B cell (primary cell): ENCODE results near the gene SMOC1. TPM values are rescaled to one million over a fixed set of nuclear protein-coding genes. Genes with fewer than 3 reads are reported as not detected.

Experiments used
- ATAC-seq: fragments of 200-7000 bp; cut with Tn5 transposase; one replicate; pipeline ENCODE4 v1.10.0; 2021; ENCODE audit warnings: low read depth, mild to moderate bottlenecking, moderate number of reproducible peaks, moderate library complexity
- CTCF ChIA-PET: fragments of 350-600 bp; sonication (Branson Sonifier 250); formaldehyde crosslinking; loops from one replicate; lab custom pipeline; 2021; ENCODE audit warnings: antibody characterized with exemption, inconsistent platforms; lab: Charles Lee
- POLR2A ChIA-PET: fragments of 350-600 bp; sonication (Branson Sonifier 250); formaldehyde crosslinking; loops from one replicate; lab custom pipeline; 2021; ENCODE audit warnings: antibody characterized with exemption; lab: Charles Lee
- DNase-seq: peaks from one replicate; pipeline ENCODE4 v3.0.0; 2013
- H2AFZ ChIP-seq: 2 replicates; pipeline ENCODE4 v1.6.1; 2012; ENCODE audit warnings: mild to moderate bottlenecking, low read depth, low read length; ENCODE audit not compliant: insufficient read depth, poor library complexity, severe bottlenecking
- H3K27ac ChIP-seq, 2 donors: 1 replicate in 1 of 2; 2 replicates in 1 of 2; pipeline ENCODE4 v1.5.1; 2012 to 2013; ENCODE audit warnings: low read length in 2 of 2, mild to moderate bottlenecking in 2 of 2, moderate library complexity in 1 of 2
- H3K27me3 ChIP-seq, 4 experiments: fragments of 200-600 bp in 1 of 4; sonication (generic) in 1 of 4; replicated peaks in 1 of 4; 1 replicate in 2 of 4; 2 replicates in 2 of 4; pipeline versions ENCODE4 v1.6.1 to v1.7.0; 2013 to 2016; ENCODE audit warnings: low read length in 3 of 4, mild to moderate bottlenecking in 2 of 4, mixed read lengths in 1 of 4, moderate library complexity in 1 of 4; ENCODE audit not compliant: insufficient read depth in 4 of 4, control insufficient read depth in 3 of 4; ENCODE audit errors: control extremely low read depth in 1 of 4
- H3K36me3 ChIP-seq, 2 experiments: replicated peaks in 1 of 2; 1 replicate in 1 of 2; 2 replicates in 1 of 2; pipeline versions ENCODE4 v1.6.1 to v1.7.1; 2013; ENCODE audit warnings: low read length in 1 of 2; ENCODE audit not compliant: insufficient read depth in 2 of 2, control insufficient read depth in 1 of 2; ENCODE audit errors: control extremely low read depth in 1 of 2, extremely low read depth in 1 of 2
- H3K4me1 ChIP-seq, 2 donors: fragments of 200-600 bp in 1 of 2; sonication (generic) in 1 of 2; 1 replicate in 1 of 2; 2 replicates in 1 of 2; pipeline versions ENCODE4 v1.5.1 to v1.6.1; 2013 to 2017; ENCODE audit warnings: low read length in 2 of 2; ENCODE audit not compliant: control insufficient read depth in 2 of 2, insufficient read depth in 2 of 2
- H3K4me2 ChIP-seq: replicated peaks from 2 replicates; pipeline ENCODE3; 2012; ENCODE audit warnings: mild to moderate bottlenecking, low read depth, low read length; ENCODE audit not compliant: poor library complexity, severe bottlenecking
- H3K4me3 ChIP-seq, 5 experiments: fragments of 200-600 bp in 1 of 5; sonication (generic) in 1 of 5; 1 replicate in 3 of 5; 2 replicates in 2 of 5; pipeline versions ENCODE4 v1.5.1 to v1.7.0; 2011 to 2016; ENCODE audit warnings: low read length in 4 of 5, mild to moderate bottlenecking in 4 of 5, low read depth in 2 of 5, control low read depth in 1 of 5, moderate library complexity in 1 of 5; ENCODE audit not compliant: insufficient read depth in 1 of 5; ENCODE audit errors: control extremely low read depth in 1 of 5, extremely low read depth in 1 of 5
- H3K79me2 ChIP-seq: fragments of 200-600 bp; sonication (generic); one replicate; pipeline ENCODE4 v1.6.0; 2016; ENCODE audit warnings: low read length; ENCODE audit not compliant: control insufficient read depth, insufficient read depth
- H3K9ac ChIP-seq: fragments of 200-600 bp; sonication (generic); 2 replicates; pipeline ENCODE4 v1.6.1; 2017; ENCODE audit warnings: mild to moderate bottlenecking, low read length, moderate library complexity
- H3K9me3 ChIP-seq, 3 donors: one replicate each; pipeline versions ENCODE4 v1.6.1 to v1.7.1; 2013; ENCODE audit warnings: low read length in 2 of 3; ENCODE audit not compliant: control insufficient read depth in 2 of 3, insufficient read depth in 1 of 3; ENCODE audit errors: control extremely low read depth in 1 of 3
- H4K20me1 ChIP-seq: 2 replicates; pipeline ENCODE4 v1.6.0; 2012; ENCODE audit warnings: mild to moderate bottlenecking, low read length; ENCODE audit not compliant: insufficient read depth, control insufficient read depth, poor library complexity, severe bottlenecking
- H3K27ac Mint-ChIP-seq: one replicate; pipeline ENCODE4 v1.8.0; 2021; ENCODE audit warnings: mixed read lengths
- H3K27me3 Mint-ChIP-seq: one replicate; pipeline ENCODE4 v1.8.0; 2021; ENCODE audit warnings: mixed read lengths
- H3K4me1 Mint-ChIP-seq: one replicate; pipeline ENCODE4 v1.8.0; 2021; ENCODE audit warnings: mixed read lengths
- H3K4me3 Mint-ChIP-seq: one replicate; pipeline ENCODE4 v1.8.0; 2021; ENCODE audit warnings: mixed read lengths
- H3K9me3 Mint-ChIP-seq: one replicate; pipeline ENCODE4 v1.8.0; 2022; ENCODE audit warnings: mixed read lengths; ENCODE audit not compliant: insufficient read depth
- CTCF ChIP-seq: fragments of 200-600 bp; IDR thresholded peaks from one replicate; pipeline ENCODE4 v1.8.0; 2022; ENCODE audit warnings: antibody characterized with exemption, mild to moderate bottlenecking
- EZH2 ChIP-seq: IDR thresholded peaks from 2 replicates; pipeline ENCODE4 v1.6.1; 2012; ENCODE audit warnings: borderline replicate concordance, low read depth, mild to moderate bottlenecking, moderate library complexity, low read length; ENCODE audit not compliant: insufficient read depth, poor library complexity, severe bottlenecking
- WGBS: methylation state at CpG from one replicate; pipeline ENCODE4 v1.1.5; 2013; ENCODE audit warnings: missing lambda C conversion rate; ENCODE audit not compliant: insufficient coverage; 5-methylcytosine and 5-hydroxymethylcytosine counted together
- intact Hi-C: fragments of 100-400 bp; cut with micrococcal nuclease; formaldehyde crosslinking; loops from one replicate; pipeline ENCODE4 v1.10.0; 2022
- polyA plus RNA-seq: library from polyadenylated mRNA; depleted of rRNA; stranded (reverse); fragments of >200 nt; gene quantifications from 2 replicates; pipeline ENCODE4 v1.2.3, GENCODE V29; 2012
- total RNA-seq, 2 donors: library from RNA; stranded (reverse); fragments of 120-200 nt in 1 of 2; gene quantifications; 1 replicate in 1 of 2; 2 replicates in 1 of 2; pipeline versions ENCODE4 v1.2.3 to v1.2.4, GENCODE V29; 2013 to 2022

SMOC1 gene
- total and polyA plus RNA-seq, 2 donors (not counting 1 experiment from before 2014, with no cell fraction given): 0.04 to 0.84 TPM

- ChIA-PET CTCF (no interaction called here), POLR2A (no interaction called here)
- Histone ChIP-seq H2AFZ (no peak overlapping the region), H3K36me3 (no peaks in the 10 kb centered on the region), H3K4me2 (no peak overlapping the region), H3K27ac (no peak overlapping the region), H3K79me2 (no peaks in the 10 kb centered on the region), H3K27me3 (peaks cover 0 to 9% (median 2%) of the 10 kb centered on the region in 4 experiments), H3K4me1 (no peaks in the 10 kb centered on the region), H4K20me1 (no peaks in the 10 kb centered on the region), H3K9ac (no peak overlapping the region), H3K4me3 (no peak overlapping the region), H3K9me3 (no peaks in the 10 kb centered on the region)
- Mint-ChIP-seq H3K27me3 (peaks cover 26% of the 10 kb centered on the region), H3K4me3 (no peak overlapping the region), H3K4me1 (no peaks in the 10 kb centered on the region), H3K9me3 (no peaks in the 10 kb centered on the region), H3K27ac (no peak overlapping the region)
- 84% methylated on average over 8 of the region's 11 CpGs for WGBS
- intact Hi-C loops: no loop called here
- no peak for DNase-seq
- no peak for ATAC-seq
- no peak for TF ChIP-seq CTCF
- no peak for TF ChIP-seq EZH2
Observed at GRCh38 chr14:69955855-69956845, 76.9 kb downstream of the SMOC1 start.

- Mint-ChIP-seq H3K4me3 (no peak overlapping the region), H3K27ac (no peak overlapping the region), H3K4me1 (no peaks in the 10 kb centered on the region), H3K27me3 (peaks cover 30% of the 10 kb centered on the region), H3K9me3 (no peaks in the 10 kb centered on the region)
- Histone ChIP-seq H3K9me3 (no peaks in the 10 kb centered on the region), H3K9ac (no peak overlapping the region), H3K4me3 (no peak overlapping the region), H3K27me3 (peaks cover 0 to 9% (median 2%) of the 10 kb centered on the region in 4 experiments), H3K4me1 (no peaks in the 10 kb centered on the region), H4K20me1 (no peaks in the 10 kb centered on the region), H2AFZ (no peak overlapping the region), H3K4me2 (no peak overlapping the region), H3K79me2 (no peaks in the 10 kb centered on the region), H3K27ac (no peak overlapping the region), H3K36me3 (no peaks in the 10 kb centered on the region)
- ChIA-PET POLR2A (no interaction called here), CTCF (no interaction called here)
- intact Hi-C loops: no loop called here
- no peak for ATAC-seq
- no peak for TF ChIP-seq EZH2
- no peak for TF ChIP-seq CTCF
- DNase-seq: no peak
- 91% methylated on average over 2 of the region's 3 CpGs for WGBS
Observed at GRCh38 chr14:69956970-69957369, 77.8 kb downstream of the SMOC1 start.
